SK-N-MC (cell line): Measurements from ENCODE around the gene PSMF1.

ENCODE experiments used
- EZH2 ChIP-seq: fragments of 200-600 bp; sonication (generic); IDR thresholded peaks from one replicate; pipeline ENCODE4 v1.6.1; 2017; ENCODE audit warnings: antibody characterized with exemption
- FOXP2 ChIP-seq: optimal IDR thresholded peaks from 2 replicates; pipeline ENCODE3; 2011; ENCODE audit warnings: mild to moderate bottlenecking, moderate library complexity; ENCODE audit not compliant: insufficient read depth; ENCODE audit errors: extremely low read length, control extremely low read depth
- POLR2AphosphoS5 ChIP-seq: IDR thresholded peaks from 2 replicates; pipeline ENCODE4 v1.6.1; 2012; ENCODE audit warnings: mild to moderate bottlenecking, low read depth, low read length, borderline replicate concordance

DNA sequence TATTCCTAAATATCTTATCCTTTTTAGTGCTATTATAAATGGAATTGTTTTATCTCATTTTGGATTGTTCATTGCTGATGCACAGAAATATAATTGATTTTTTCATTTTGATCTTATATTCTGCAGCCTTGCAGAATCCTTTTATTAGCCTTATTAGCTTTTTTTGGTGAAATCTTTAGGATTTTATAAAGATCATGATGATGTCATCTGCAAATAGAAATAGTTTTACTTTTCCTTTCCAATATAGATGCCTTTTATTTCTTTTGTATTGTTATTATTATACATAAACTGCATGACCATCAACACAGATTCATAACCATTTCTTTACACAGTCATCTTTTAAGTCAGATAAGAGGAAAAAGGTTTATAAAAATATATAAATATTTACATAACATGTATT lies 16.9 kb upstream of the PSMF1 start:
- TF ChIP-seq EZH2 (no peak), POLR2AphosphoS5 (no peak), FOXP2 (no peak)
